Tibial nerve (tissue), 3 donors: Measurements from ENCODE around the gene P2RX7.

Experiments
- POLR2A ChIP-seq, 2 donors: fragments of 450-650 bp; IDR thresholded peaks; one replicate each; pipeline ENCODE4 v1.6.1; 2017; ENCODE audit warnings: antibody characterized with exemption in 2 of 2, mild to moderate bottlenecking in 2 of 2, moderate library complexity in 2 of 2
- TF ChIP-seq, protein P1 (sequence below), 5 experiments: fragments of 200-600 bp in 3 of 5; fragments of 450-650 bp in 2 of 5; sonication (generic) in 3 of 5; IDR thresholded peaks; one replicate each; pipeline ENCODE4 v1.5.1; 2016 to 2019; ENCODE audit warnings: antibody characterized with exemption in 5 of 5, mild to moderate bottlenecking in 3 of 5, moderate library complexity in 2 of 5

DNA sequence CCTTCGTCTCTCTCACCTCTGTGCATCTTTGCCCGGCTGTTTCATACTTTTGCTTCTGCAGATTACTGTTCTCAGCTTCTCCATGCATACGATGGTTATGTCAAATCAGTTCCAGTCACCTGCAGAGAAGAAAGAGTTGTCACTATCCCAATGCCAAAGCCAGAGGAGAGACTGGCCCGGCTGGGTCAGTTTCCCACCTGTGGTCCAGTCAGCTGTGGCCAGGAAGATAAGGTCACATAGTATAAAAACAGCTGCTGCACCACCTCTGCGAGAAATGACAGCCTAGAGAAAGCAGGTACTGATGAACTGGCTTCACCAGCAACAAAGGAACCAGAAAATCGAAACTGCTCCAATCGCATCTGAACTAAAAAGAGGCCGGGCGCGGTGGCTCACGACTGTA is 70.8 kb downstream of the P2RX7 start:
- no peak for TF ChIP-seq POLR2A (IDR thresholded peaks at IDR 0.05)
- TF ChIP-seq, protein P1, sequence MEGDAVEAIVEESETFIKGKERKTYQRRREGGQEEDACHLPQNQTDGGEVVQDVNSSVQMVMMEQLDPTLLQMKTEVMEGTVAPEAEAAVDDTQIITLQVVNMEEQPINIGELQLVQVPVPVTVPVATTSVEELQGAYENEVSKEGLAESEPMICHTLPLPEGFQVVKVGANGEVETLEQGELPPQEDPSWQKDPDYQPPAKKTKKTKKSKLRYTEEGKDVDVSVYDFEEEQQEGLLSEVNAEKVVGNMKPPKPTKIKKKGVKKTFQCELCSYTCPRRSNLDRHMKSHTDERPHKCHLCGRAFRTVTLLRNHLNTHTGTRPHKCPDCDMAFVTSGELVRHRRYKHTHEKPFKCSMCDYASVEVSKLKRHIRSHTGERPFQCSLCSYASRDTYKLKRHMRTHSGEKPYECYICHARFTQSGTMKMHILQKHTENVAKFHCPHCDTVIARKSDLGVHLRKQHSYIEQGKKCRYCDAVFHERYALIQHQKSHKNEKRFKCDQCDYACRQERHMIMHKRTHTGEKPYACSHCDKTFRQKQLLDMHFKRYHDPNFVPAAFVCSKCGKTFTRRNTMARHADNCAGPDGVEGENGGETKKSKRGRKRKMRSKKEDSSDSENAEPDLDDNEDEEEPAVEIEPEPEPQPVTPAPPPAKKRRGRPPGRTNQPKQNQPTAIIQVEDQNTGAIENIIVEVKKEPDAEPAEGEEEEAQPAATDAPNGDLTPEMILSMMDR (IDR thresholded peaks at IDR 0.05): no peak
